ENCODE results near the gene CSHL1. TPM values are rescaled to one million over a fixed set of nuclear protein-coding genes. Genes with fewer than 3 reads are reported as not detected.

CSHL1 gene
- polyA plus RNA-seq, 2 donors: not detected

GRCh38 chr17:63948521-63948920 is 37.5 kb upstream of the CSHL1 start:
- no peak overlapping the region for H3K27ac ChIP-seq (ENCODE audit: low read depth in 2 of 2, low read length in 1 of 2)
- peaks cover 2 to 3% of the 10 kb centered on the region in 2 donors for H3K4me1 ChIP-seq (ENCODE audit: control insufficient read depth in 2 of 2, insufficient read depth in 2 of 2, low read length in 1 of 2)
- H3K27me3 ChIP-seq (ENCODE audit: control insufficient read depth in 1 of 2, insufficient read depth in 2 of 2, low read length in 2 of 2): no peaks in the 10 kb centered on the region
- no peak overlapping the region for H3K4me3 ChIP-seq (ENCODE audit: low read depth in 1 of 2, low read length in 2 of 2)
- no peaks in the 10 kb centered on the region for H3K9me3 ChIP-seq (ENCODE audit: control insufficient read depth in 2 of 2, insufficient read depth in 1 of 2, low read depth in 1 of 2, low read length in 1 of 2)
- WGBS, 2 donors: 88 to 89% methylated on average over 9 of the region's 9 CpGs
- H3K36me3 ChIP-seq (ENCODE audit: control insufficient read depth in 2 of 2, insufficient read depth in 2 of 2, low read length in 1 of 2): no peaks in the 10 kb centered on the region

GRCh38 chr17:63947711-63948330 is 36.8 kb upstream of the CSHL1 start:
- Histone ChIP-seq H3K27me3 (ENCODE audit: control insufficient read depth in 1 of 2, insufficient read depth in 2 of 2, low read length in 2 of 2) (no peaks in the 10 kb centered on the region), H3K4me3 (ENCODE audit: low read depth in 1 of 2, low read length in 2 of 2) (no peak overlapping the region), H3K9me3 (ENCODE audit: control insufficient read depth in 2 of 2, insufficient read depth in 1 of 2, low read depth in 1 of 2, low read length in 1 of 2) (no peaks in the 10 kb centered on the region), H3K4me1 (ENCODE audit: control insufficient read depth in 2 of 2, insufficient read depth in 2 of 2, low read length in 1 of 2) (peaks cover 2 to 3% of the 10 kb centered on the region in 2 donors), H3K36me3 (ENCODE audit: control insufficient read depth in 2 of 2, insufficient read depth in 2 of 2, low read length in 1 of 2) (no peaks in the 10 kb centered on the region), H3K27ac (ENCODE audit: low read depth in 2 of 2, low read length in 1 of 2) (no peak overlapping the region)
- 85 to 86% methylated on average over 18 of the region's 18 CpGs for WGBS, 2 donors

- WGBS, 2 donors: 39 to 40% methylated on average over 20 of the region's 20 CpGs
These were observed 35.6 kb upstream of the CSHL1 start for GRCh38 chr17:63946440-63947363.

GRCh38 chr17:63945784-63946439 is 34.9 kb upstream of the CSHL1 start:
- H3K9me3 ChIP-seq (ENCODE audit: control insufficient read depth in 2 of 2, insufficient read depth in 1 of 2, low read depth in 1 of 2, low read length in 1 of 2): peaks cover 0 to 2% of the 10 kb centered on the region in 2 donors
- H3K27ac ChIP-seq (ENCODE audit: low read depth in 2 of 2, low read length in 1 of 2): no peak overlapping the region
- WGBS, 2 donors: 64 to 70% methylated on average over 6 of the region's 6 CpGs

More at GRCh38 chr17:63946440-63947363, 35.6 kb upstream of the CSHL1 start:
- Histone ChIP-seq H3K27ac (ENCODE audit: low read depth in 2 of 2, low read length in 1 of 2) (no peak overlapping the region), H3K36me3 (ENCODE audit: control insufficient read depth in 2 of 2, insufficient read depth in 2 of 2, low read length in 1 of 2) (no peaks in the 10 kb centered on the region), H3K27me3 (ENCODE audit: control insufficient read depth in 1 of 2, insufficient read depth in 2 of 2, low read length in 2 of 2) (no peaks in the 10 kb centered on the region), H3K4me3 (ENCODE audit: low read depth in 1 of 2, low read length in 2 of 2) (no peak overlapping the region), H3K4me1 (ENCODE audit: control insufficient read depth in 2 of 2, insufficient read depth in 2 of 2, low read length in 1 of 2) (peaks cover 2 to 3% of the 10 kb centered on the region in 2 donors), H3K9me3 (ENCODE audit: control insufficient read depth in 2 of 2, insufficient read depth in 1 of 2, low read depth in 1 of 2, low read length in 1 of 2) (peaks cover 0 to 2% of the 10 kb centered on the region in 2 donors)

GRCh38 chr17:63944736-63945499 is 33.9 kb upstream of the CSHL1 start:
- 83 to 87% methylated on average over 24 of the region's 24 CpGs for WGBS, 2 donors
- peaks cover 2 to 3% of the 10 kb centered on the region in 2 donors for H3K4me1 ChIP-seq (ENCODE audit: control insufficient read depth in 2 of 2, insufficient read depth in 2 of 2, low read length in 1 of 2)
- H3K9me3 ChIP-seq (ENCODE audit: control insufficient read depth in 2 of 2, insufficient read depth in 1 of 2, low read depth in 1 of 2, low read length in 1 of 2): peaks cover 0 to 2% of the 10 kb centered on the region in 2 donors

More at GRCh38 chr17:63945784-63946439, 34.9 kb upstream of the CSHL1 start:
- Histone ChIP-seq H3K27me3 (ENCODE audit: control insufficient read depth in 1 of 2, insufficient read depth in 2 of 2, low read length in 2 of 2) (no peaks in the 10 kb centered on the region), H3K4me3 (ENCODE audit: low read depth in 1 of 2, low read length in 2 of 2) (no peak overlapping the region), H3K36me3 (ENCODE audit: control insufficient read depth in 2 of 2, insufficient read depth in 2 of 2, low read length in 1 of 2) (no peaks in the 10 kb centered on the region), H3K4me1 (ENCODE audit: control insufficient read depth in 2 of 2, insufficient read depth in 2 of 2, low read length in 1 of 2) (peaks cover 2 to 3% of the 10 kb centered on the region in 2 donors)

GRCh38 chr17:63943745-63944144 is 32.7 kb upstream of the CSHL1 start:
- Histone ChIP-seq H3K36me3 (ENCODE audit: control insufficient read depth in 2 of 2, insufficient read depth in 2 of 2, low read length in 1 of 2) (no peaks in the 10 kb centered on the region), H3K4me3 (ENCODE audit: low read depth in 1 of 2, low read length in 2 of 2) (no peak overlapping the region), H3K9me3 (ENCODE audit: control insufficient read depth in 2 of 2, insufficient read depth in 1 of 2, low read depth in 1 of 2, low read length in 1 of 2) (peaks cover 0 to 2% of the 10 kb centered on the region in 2 donors), H3K27ac (ENCODE audit: low read depth in 2 of 2, low read length in 1 of 2) (no peak overlapping the region), H3K4me1 (ENCODE audit: control insufficient read depth in 2 of 2, insufficient read depth in 2 of 2, low read length in 1 of 2) (peaks cover 2 to 3% of the 10 kb centered on the region in 2 donors), H3K27me3 (ENCODE audit: control insufficient read depth in 1 of 2, insufficient read depth in 2 of 2, low read length in 2 of 2) (no peaks in the 10 kb centered on the region)
- 73 to 82% methylated on average over 9 of the region's 9 CpGs for WGBS, 2 donors

More at GRCh38 chr17:63944736-63945499, 33.9 kb upstream of the CSHL1 start:
- no peak overlapping the region for H3K4me3 ChIP-seq (ENCODE audit: low read depth in 1 of 2, low read length in 2 of 2)
- H3K27me3 ChIP-seq (ENCODE audit: control insufficient read depth in 1 of 2, insufficient read depth in 2 of 2, low read length in 2 of 2): no peaks in the 10 kb centered on the region
- no peaks in the 10 kb centered on the region for H3K36me3 ChIP-seq (ENCODE audit: control insufficient read depth in 2 of 2, insufficient read depth in 2 of 2, low read length in 1 of 2)
- H3K27ac ChIP-seq (ENCODE audit: low read depth in 2 of 2, low read length in 1 of 2): no peak overlapping the region

- Histone ChIP-seq H3K9me3 (ENCODE audit: control insufficient read depth in 2 of 2, insufficient read depth in 1 of 2, low read depth in 1 of 2, low read length in 1 of 2) (peaks cover 0 to 2% of the 10 kb centered on the region in 2 donors), H3K27me3 (ENCODE audit: control insufficient read depth in 1 of 2, insufficient read depth in 2 of 2, low read length in 2 of 2) (no peaks in the 10 kb centered on the region), H3K27ac (ENCODE audit: low read depth in 2 of 2, low read length in 1 of 2) (no peak overlapping the region), H3K4me1 (ENCODE audit: control insufficient read depth in 2 of 2, insufficient read depth in 2 of 2, low read length in 1 of 2) (peaks cover 2 to 3% of the 10 kb centered on the region in 2 donors), H3K4me3 (ENCODE audit: low read depth in 1 of 2, low read length in 2 of 2) (no peak overlapping the region), H3K36me3 (ENCODE audit: control insufficient read depth in 2 of 2, insufficient read depth in 2 of 2, low read length in 1 of 2) (no peaks in the 10 kb centered on the region)
- 91 to 92% methylated on average over 21 of the region's 21 CpGs for WGBS, 2 donors
These were observed 31.4 kb upstream of the CSHL1 start for GRCh38 chr17:63942309-63942985.

GRCh38 chr17:63941751-63942150 is 30.7 kb upstream of the CSHL1 start:
- Histone ChIP-seq H3K36me3 (ENCODE audit: control insufficient read depth in 2 of 2, insufficient read depth in 2 of 2, low read length in 1 of 2) (no peaks in the 10 kb centered on the region), H3K27ac (ENCODE audit: low read depth in 2 of 2, low read length in 1 of 2) (no peak overlapping the region), H3K9me3 (ENCODE audit: control insufficient read depth in 2 of 2, insufficient read depth in 1 of 2, low read depth in 1 of 2, low read length in 1 of 2) (peaks cover 0 to 2% of the 10 kb centered on the region in 2 donors), H3K27me3 (ENCODE audit: control insufficient read depth in 1 of 2, insufficient read depth in 2 of 2, low read length in 2 of 2) (no peaks in the 10 kb centered on the region), H3K4me1 (ENCODE audit: control insufficient read depth in 2 of 2, insufficient read depth in 2 of 2, low read length in 1 of 2) (peaks cover 0 to 2% of the 10 kb centered on the region in 2 donors), H3K4me3 (ENCODE audit: low read depth in 1 of 2, low read length in 2 of 2) (no peak overlapping the region)
- 88 to 92% methylated on average over 23 of the region's 23 CpGs for WGBS, 2 donors
